ENCODE measurements around the gene DGKI.

GRCh38 chr7:137572056-137572784 is 274.6 kb downstream of the DGKI start:
- TF ChIP-seq POLR2A (IDR thresholded peaks at IDR 0.05) (no peak), CTCF (IDR thresholded peaks at IDR 0.05) (no peak), POLR2AphosphoS5 (IDR thresholded peaks at IDR 0.05) (no peak), EP300 (IDR thresholded peaks at IDR 0.05) (no peak)

All from suprapubic skin (tissue), 4 donors.